Stimulated activated CD4-positive, alpha-beta T cell treated with anti-CD3 and anti-CD28 coated beads, Interleukin-4, amount 100 ng/mL, for 48 hours (primary cell): ENCODE measurements around the gene TENM4.
A peak's percentile ranks its signal among the peaks of the same experiment; 100 is the strongest.

ENCODE experiments used
- DNase-seq, 2 donors: peaks; one replicate each; pipeline ENCODE4 v3.0.0-alpha.2; 2020; ENCODE audit warnings: low read depth in 2 of 2

TENM4 gene

DNA sequence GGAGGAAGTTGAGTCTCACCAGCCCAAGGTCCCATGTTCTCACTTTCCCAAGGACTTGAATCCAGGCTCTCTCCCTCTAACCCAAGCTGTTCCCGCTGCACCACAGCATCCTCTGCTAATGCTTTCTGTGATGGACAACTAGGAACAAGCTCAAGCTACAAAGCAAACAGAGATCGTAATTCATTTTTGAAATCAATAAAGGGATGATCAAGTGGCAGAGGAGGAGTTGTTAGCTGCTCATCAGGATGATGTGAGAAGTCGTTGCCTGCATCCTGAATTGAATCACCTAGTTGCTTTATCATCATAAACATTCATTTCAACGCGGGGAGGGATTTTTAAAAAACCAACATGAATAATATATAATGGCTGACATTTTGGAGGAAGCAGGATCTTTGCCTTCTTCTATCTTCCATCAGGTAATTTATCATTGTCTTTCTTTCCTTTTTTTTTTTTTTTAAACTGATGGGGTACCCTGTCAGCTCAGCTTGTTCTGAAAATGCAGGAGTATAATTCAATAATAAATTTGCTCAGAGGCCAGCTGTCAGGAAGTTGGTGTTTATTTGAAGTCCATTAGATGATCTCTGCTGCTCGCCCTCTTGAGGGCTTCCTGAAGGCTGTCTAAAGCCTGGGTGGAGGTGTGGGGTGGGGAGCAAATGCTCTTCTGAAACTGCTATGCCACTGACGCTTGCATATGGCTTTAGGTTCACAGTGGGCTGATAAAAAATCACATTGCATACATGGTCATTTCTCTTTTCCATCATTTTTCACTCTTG is 691.7 kb downstream of the TENM4 start:
- DNase-seq, result no peak

DNA sequence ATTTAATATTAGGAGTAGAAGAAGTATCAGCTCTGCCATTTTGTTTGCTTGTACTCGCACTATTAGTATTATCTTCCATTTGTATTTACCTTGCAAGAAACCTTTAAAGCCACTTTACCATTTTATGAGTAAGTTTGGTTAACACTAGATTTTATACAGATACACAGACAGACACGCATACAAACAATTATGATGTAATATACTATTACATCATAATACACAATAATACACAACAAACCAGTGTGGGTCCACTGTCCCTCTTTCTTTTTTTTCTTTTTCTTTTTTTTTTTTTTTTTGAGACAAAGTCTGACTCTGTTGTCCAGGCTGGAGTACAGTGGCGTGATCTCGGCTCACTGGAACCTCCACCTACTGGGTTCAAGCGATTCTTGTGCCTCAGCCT is 695.9 kb downstream of the TENM4 start:
- no peak for DNase-seq

DNA sequence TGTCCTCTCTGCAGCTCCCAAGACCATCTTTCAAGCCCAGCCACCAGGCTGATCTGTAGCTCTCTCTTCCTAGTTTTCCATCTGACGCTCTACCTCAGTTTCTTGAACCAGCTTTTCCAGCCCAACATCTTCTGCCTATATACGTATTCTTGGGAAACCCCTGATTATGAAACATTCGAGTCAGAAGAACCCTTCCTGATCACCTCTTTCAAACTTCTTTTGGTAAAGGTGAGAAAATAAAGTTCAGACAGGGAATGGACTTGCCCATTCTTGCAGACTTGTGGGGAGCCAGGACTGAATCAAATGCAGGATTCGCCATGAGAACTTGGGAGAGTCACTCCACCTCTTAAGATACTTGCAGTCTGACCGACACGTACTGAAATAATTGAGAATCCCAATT is 696.6 kb downstream of the TENM4 start:
- no peak for DNase-seq

DNA sequence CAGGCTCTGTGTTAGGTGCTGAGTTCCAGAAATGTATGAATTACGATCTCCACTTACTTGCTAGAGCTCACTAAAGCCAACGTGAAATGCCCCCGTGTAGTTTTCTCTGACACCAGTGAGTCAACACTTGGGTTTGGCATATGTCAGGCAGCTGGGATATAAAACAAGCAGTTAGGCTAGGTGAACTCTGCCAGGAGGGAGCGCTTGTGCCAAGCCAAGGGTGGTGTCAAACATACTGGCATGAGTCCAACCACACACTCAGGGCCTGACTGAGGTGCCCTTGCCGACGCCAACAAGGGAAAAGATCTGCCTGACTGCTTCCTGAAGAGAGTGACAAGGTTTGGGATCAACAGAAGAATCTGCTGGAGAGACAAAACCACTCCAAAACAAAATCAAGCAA is 698.4 kb downstream of the TENM4 start:
- no peak for DNase-seq

DNA sequence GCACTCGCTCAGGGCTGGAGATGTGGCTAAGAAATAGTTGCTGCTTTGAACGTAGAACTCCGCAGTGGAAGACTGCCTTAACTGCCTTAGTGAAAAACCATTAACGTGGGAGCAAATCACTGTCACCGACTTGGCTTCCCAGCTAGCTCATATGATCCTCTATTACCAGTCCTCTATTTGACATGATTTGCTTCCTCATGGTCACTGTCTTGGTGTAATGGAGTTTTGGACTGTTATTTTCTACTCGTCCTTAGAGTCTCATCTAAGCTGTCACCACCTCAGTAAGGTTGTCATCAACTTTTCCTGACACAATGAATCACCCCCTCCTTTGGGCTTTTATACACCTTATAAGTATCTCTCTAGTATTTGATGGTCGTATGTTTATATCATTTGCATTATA is 699.1 kb downstream of the TENM4 start:
- no peak for DNase-seq

DNA sequence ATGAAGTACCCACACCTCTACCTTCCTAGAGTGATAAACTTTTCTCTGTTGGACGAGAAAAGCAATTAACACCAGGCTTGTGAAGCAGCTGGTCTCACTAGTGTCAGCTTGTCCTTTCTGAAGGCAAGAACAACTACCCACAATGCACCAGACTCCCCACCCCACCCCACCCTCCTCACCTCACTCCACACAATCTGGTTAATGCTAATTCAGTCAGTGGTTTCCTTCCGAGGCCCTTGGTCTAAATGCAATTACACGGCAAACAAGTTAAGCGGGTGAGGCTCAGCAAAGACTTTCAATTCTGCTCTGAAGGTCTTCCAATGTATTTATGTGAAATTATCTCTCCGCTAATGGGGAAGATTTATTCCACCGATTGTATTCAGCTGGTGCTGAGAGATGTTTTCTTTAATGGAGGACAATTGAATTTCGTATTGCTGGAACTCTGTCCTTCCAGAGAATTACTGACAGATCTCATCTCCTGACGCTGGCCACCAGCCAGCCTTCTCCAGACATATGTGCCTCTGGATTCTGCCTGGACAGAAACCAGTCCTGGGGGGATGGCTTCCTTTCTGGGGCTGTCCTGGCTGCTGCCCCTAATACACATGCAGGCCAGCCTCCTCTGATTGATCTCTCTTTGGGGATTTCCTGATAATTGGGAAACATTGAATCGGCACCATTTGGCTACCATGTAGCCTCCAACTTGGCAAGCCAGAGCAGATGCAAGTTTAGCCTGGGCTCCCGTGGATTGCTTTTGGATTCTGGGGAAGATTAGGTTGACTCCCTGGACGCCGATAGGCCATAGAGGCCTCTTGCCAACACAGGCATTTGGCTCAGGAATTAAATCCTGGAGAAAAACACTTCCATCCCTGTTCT is 700.4 kb downstream of the TENM4 start:
- no peak for DNase-seq

DNA sequence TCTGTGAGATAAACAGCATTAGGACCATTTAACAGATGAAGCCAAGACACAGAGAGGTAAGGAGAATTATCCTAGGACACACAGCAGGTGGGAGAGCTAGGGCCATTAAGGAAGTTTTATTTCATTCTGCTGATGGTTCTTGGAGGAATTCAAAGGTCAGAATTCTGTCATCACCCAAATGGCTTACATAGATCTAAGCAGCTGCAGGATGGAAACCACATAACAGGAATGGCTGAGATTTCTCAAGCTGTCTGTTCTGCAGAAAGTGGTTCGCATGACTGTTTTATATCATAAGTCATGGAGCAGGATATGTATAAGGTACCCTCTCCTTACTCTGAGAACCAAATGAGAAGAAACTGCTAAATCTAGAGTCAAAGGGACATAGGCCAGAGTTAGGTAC is 702.9 kb downstream of the TENM4 start:
- DNase-seq, result no peak

DNA sequence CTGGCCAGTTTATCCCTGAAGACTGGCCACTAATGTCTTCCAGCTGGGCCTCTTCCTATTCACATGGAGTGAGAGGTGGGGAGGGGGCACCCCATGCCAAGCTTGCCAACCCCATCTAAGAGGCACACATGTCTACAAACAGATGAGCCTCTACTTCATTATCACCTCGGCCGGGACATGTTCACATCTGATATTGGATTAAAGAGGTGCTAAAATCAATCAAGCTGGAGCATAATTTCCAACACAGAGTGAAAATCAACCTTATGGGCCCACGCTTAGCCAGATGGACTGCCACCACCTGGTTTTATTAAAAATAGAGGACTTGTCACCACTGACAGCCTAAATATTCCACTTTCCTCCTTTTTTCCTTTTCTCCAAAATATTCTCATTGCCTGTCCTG is 703.5 kb downstream of the TENM4 start:
- DNase-seq, result no peak

DNA sequence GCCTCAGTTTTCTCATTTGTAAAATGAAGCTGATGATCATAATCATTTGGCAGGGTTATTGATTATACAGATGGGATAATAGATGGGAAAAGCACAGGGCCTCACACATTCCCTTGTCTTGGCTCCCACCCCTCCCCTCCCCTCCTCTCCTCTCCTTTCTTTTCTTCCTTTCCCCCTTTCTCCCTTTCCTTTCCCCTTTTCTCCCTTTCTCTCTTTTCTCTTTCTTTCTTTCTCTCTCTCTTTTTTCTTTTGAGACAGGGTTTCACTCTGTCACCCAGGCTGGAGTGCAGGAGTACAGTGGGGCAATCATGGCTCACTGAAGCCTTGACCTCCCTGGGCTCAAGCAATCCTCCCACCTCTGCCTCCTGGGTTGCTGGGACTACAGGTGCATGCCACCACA is 705.1 kb downstream of the TENM4 start:
- DNase-seq, result no peak

DNA sequence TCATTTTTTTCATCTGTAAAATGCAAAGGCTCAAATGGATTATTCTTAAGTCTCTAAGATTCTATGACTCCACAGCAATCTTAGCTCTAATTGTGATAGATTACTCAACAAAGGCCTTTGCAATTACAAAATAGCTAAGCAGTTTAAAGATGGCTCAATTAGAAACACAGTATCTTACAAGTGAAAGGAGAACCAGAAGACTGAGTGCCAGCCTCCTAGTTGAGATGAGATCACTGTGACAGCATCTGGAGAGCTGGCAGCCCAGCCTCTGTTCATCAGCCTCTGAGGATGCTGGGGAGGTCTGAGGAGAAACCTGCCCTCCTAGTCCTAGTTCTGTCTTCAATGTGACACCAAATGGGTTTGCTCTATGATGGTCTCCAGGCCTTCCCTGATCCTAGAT is 707.8 kb downstream of the TENM4 start:
- no peak for DNase-seq

DNA sequence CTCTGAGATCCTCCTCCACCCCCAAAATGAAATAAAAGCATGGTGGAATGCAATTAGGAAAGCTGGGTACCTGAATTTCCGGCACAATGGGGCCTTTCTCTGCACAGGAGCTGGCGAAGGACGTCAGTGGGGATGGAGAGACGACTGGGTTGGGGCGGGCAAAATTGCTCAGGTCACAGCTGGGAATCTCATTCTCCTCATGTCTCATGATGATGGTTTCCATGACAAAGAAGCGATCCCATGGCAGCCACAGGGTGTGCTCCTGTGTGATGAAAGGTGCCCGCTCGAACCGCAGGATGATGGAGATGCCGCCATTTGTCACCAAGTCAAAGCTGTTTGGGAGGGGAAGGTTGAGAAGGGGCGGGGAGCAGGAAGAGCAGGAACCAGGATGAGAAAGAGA is 708.6 kb downstream of the TENM4 start:
- no peak for DNase-seq

DNA sequence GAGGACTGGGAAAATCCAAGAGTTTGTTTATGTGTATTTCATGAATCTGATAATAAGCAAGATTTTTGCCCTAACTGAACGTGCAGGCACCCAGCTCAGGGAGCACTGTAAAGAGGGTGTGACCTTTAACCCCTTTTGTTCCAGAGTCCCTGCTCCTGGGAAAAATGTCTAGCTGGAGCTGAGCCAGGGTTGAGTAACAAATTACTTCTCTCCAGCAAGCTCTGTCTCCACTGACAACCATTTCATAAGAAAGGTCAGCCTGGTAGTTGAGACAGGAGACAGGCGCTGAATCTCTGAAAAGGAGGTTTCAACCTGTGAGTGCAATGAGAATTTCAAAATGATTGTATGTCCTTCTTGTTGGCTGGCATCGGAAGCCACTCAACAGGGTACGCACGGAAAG is 709.8 kb downstream of the TENM4 start:
- no peak for DNase-seq

DNA sequence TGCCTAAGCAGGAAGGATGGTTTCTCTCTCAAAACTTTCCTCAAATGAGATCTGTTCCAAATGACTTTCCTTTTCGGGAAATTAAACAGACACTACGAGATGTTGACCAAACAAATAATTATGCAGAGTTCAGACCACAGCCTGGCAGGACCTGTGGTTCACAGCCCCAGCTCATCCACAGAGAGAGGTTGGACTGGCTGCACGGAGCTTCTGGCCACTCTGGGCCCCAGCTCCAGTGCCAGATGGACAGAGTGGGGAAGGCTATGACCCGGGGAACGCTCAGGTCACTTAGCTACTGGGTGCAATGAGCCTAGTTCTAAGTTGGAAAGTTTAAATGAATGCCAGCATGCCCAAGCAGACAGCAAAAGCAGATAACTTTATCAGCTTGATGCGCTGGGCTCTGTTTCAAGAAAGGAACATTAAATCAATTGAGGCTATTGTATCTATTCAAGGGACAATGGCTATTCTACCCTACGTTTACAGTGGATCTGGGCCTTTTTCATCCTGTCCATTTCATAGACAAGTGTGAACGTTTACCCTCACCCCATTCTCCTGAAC is 710.5 kb downstream of the TENM4 start:
- no peak for DNase-seq

DNA sequence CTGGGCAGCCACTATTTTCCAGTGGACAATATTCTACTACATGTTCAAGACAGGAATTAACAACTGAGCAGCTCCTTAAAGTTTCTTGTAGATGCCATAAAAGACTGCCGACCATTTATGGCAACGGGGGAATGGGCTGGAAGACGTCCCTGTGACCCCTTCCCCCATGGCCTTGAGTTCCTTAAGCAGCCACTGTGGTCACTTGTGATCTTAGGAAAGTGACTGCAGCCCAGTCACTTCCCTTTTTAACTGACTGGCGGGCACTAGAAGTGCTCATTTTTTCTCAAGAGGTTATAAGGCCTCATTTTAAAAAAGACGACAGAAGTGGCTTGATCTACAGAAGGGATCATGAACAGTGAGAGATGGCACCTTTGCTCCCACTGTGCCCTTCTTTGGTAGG is 713.0 kb downstream of the TENM4 start:
- no peak for DNase-seq

DNA sequence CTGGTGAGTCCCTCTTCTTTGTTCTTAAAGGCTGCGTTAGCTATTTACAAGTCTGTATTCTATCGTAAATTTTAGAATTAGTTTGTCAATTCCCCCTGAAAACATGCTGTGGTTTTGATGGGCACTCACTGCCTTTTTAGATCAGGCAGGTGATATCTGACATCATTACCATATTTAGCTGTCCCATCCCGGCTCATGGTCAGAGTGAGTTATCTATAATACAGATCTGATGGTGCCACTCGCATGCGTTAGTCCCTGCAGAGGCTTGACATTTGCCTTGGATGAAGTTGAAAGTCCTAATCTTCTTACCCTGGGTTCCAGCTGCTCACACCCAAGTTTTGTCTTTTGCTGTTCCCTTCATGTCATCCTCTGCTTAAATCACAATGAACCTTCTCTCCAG is 715.6 kb downstream of the TENM4 start:
- DNase-seq, result no peak

DNA sequence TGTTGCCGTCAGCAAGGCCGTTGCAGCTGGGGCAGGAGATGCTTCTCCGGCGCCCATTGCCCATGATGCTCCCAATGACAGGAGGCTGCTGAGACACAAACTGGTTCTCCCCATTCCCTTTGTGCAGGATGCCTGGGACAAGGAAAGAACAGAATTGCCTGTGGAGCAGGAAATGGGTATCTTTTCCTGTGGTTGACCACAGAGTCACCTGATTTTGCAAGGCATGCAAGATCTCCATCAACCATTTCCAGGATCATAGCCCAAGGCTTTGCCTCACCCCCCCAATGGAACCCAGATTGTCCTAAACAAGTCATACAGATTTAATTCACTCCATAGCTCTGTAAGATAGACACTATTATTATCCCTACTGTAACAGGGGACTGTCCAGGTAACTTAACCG is 718.0 kb downstream of the TENM4 start:
- no peak for DNase-seq

DNA sequence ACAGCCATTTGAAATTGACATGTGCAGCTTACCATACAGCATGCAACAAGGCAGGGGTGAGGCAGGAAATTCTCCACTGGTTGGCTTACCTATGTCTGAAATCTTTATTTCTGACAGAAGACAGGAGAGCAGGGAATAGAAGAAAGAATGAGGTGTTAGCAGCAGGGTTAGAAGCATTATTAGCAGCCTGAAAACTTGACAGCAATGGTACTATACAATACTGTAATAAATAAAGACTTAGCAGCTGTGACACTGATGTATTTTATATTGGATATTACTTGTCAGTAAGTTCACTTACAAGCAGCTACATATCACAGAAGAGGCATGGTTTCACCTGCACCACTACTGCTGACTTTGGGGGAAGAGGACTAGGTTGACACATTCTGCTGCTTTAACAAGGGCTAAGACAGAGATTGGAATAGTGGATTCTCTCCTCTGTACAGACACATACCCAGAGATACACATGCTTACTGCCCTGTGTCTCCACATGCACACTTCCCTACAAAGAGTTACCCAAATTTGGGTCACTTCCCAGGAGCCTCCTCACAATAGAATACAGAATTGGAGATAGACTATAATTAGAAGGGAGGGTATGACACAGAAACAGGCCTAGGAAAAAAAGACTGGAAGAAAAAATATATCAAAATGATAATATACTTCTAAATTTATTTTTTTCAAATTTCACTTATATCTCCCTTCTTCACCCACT is 720.4 kb downstream of the TENM4 start:
- no peak for DNase-seq

DNA sequence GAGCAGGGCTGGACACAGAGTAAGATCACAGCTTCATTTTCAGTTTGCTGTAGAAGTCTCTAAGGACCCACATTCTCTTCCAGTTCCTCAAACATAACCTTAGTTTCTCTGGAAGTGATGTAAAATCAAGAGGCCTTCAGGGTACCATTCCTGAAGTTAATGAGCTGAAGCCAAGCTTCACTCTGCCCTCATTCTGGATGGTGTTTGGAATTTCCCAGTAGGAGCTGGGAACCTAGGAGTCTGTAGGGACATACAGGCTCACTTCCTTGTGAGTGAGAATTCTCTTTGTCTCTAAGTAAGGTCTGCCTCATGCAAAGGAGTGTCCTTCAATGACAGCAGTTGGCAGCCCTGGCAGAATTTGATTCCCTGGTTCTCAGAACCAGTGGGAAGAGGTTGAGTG is 723.8 kb downstream of the TENM4 start:
- no peak for DNase-seq

DNA sequence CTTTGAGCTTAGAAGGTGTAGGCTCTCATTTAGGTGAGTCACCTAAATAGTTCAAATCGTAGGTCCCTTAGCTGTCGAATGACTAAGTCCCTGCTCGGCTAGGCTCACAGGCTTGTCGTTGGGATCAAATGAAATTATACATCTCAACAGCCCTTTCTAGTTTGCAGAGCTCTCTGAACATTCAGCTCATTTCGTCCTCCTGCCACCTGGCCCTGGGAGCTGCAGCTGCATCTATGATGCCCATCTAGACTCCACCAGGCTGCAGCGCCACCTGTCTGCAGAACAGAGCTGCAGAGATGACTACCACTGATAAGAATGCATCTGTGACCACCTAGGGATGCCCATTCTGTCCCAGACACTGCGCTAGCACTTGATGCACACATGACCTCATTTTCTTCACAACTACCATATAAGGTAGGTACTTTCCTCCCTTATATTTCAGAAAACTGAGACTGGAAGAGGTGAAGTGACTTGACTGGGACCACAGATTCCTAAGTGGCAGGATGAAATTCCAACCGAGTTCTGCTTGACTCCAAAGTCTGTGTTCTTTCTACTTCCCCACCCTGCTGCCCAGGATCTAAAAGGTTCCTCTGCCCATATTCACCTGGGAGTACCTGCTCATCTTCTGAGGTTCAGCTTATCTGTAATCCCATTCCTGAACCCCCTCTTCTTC is 725.1 kb downstream of the TENM4 start:
- peak; percentile 43 to 55 for DNase-seq

DNA sequence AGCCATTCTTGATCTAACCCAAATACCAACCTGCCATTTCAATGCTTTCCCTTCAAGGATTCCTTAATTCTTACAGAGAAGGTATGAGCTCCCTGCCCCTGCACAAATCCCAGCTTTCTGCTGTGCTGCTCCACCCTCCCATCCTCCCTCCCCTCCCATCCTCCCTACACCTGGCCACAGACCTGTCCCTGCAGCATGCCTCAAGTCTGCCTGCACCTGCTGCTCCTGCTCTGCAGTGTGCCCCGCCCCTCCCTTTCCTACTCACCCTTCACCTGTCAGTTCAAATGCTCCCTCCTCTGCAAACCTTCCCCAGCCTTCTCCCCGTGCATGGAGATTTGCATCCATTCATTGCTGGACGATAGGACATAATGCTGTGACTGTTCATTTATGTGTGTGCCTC is 726.3 kb downstream of the TENM4 start:
- no peak for DNase-seq

DNA sequence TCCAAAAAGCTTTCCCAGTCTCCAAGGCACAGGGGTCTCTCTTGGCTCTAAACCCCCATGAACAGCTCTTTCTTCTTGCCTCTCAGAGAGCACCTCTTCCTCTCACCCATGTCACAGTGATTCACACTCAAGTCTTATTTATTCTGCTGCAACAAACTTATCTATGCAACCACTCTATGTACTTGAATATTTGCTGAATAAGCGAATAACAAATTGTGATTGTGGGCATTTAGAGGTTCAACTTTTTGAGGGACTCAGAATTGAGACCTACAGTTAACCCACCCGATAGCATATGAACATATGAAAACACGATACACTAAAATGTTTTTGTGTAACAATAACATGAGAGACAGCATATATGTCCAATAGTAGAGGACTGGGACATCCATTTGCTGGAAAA is 729.1 kb downstream of the TENM4 start:
- DNase-seq, result no peak

DNA sequence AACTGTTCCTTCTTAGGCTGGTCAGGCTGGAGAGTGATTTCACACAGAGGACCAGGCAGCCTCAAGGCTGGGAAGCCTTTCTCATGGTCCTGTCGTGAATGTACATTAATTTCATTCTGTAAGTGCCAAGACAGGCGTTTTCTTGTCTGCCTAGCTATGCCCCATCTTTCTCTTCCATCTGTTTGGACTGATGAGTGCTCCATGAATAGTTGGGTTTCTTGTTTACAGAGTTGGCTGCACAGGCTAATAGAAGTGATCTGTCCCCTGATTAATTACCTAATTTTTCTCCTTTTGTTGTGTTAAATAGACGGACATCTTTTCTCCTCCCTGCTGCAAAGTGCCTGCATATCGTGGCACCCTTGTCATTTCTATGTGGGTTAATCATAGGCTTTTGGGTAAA is 730.4 kb downstream of the TENM4 start:
- DNase-seq, result no peak
